Activated CD4-positive, alpha-beta memory T cell treated with anti-CD3 and anti-CD28 coated beads for 36 hours (primary cell): ENCODE measurements around the gene KIF14. TPM values are rescaled to one million over a fixed set of nuclear protein-coding genes. Genes with fewer than 3 reads are reported as not detected.
"Not testable (repeated sequence)": the region's sequence is repeated elsewhere in the genome, so short reads cannot be mapped to it uniquely, and the experiment has no call there.

ENCODE experiments used
- CTCF ChIA-PET: fragments of 350-600 bp; sonication (Branson Sonifier 250); formaldehyde crosslinking; loops from one replicate; lab custom pipeline; 2021; ENCODE audit warnings: antibody characterized with exemption, inconsistent platforms; lab: Charles Lee
- POLR2A ChIA-PET: fragments of 350-600 bp; sonication (Branson Sonifier 250); formaldehyde crosslinking; loops from one replicate; lab custom pipeline; 2021; ENCODE audit warnings: antibody characterized with exemption; lab: Charles Lee
- DNase-seq: peaks from one replicate; pipeline ENCODE4 v3.0.0-alpha.2; 2020
- H3K27ac Mint-ChIP-seq: one replicate; pipeline ENCODE4 v1.8.0; 2021; ENCODE audit warnings: mixed read lengths
- H3K27me3 Mint-ChIP-seq: one replicate; pipeline ENCODE4 v1.8.0; 2021; ENCODE audit warnings: mixed read lengths
- H3K36me3 Mint-ChIP-seq: one replicate; pipeline ENCODE4 v1.8.0; 2021; ENCODE audit warnings: mixed read lengths
- H3K4me1 Mint-ChIP-seq: one replicate; pipeline ENCODE4 v1.8.0; 2021; ENCODE audit warnings: low read depth, mixed read lengths
- H3K4me3 Mint-ChIP-seq: one replicate; pipeline ENCODE4 v1.8.0; 2021; ENCODE audit warnings: mild to moderate bottlenecking, mixed read lengths
- H3K9me3 Mint-ChIP-seq: one replicate; pipeline ENCODE4 v1.8.0; 2021; ENCODE audit warnings: mixed read lengths
- intact Hi-C: fragments of 100-400 bp; cut with micrococcal nuclease; formaldehyde crosslinking; loops from one replicate; pipeline ENCODE4 v1.15.1; 2023
- total RNA-seq, 2 experiments: library from RNA; stranded (reverse); gene quantifications; one replicate each; pipeline ENCODE4 v1.2.3, GENCODE V29; 2021

Gene KIF14
- total RNA-seq, 2 experiments from 2014 or later, result 15.7 to 17.1 TPM

DNA sequence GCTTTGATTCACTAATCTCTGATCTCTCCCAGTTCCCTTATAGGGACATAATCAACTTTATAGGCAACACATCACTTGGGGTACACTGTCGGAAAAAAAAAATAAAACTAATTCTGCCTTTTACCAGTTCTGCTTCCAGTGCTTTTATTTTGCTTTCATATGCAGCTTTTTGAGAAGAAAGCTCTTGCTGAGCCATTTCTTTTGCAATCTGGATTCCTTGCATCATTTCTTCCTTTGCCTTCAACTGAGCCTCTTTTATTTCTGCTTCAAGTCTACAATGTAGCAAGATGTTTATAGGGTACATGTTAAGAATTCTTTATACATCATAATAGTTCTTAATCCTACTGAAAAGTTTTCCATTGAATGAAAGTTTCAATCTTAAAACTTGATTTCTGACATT is 30.6 kb downstream of the KIF14 start:
- intact Hi-C loops, result no loop called here
- Mint-ChIP-seq H3K9me3 (no peaks in the 10 kb centered on the region), H3K36me3 (no peaks in the 10 kb centered on the region), H3K27me3 (no peaks in the 10 kb centered on the region), H3K27ac (no peak overlapping the region), H3K4me1 (no peaks in the 10 kb centered on the region), H3K4me3 (no peak overlapping the region)
- POLR2A ChIA-PET, result no interaction called here
- DNase-seq, result no peak
- CTCF ChIA-PET, result no interaction called here

GRCh38 chr1:200588698-200589097 is 31.9 kb downstream of the KIF14 start:
- H3K36me3 Mint-ChIP-seq, result peaks cover 9% of the 10 kb centered on the region
- CTCF ChIA-PET, result no interaction called here
- POLR2A ChIA-PET, result no interaction called here

GRCh38 chr1:200564319-200564718 is 56.2 kb downstream of the KIF14 start:
- no peak overlapping the region for H3K4me3 Mint-ChIP-seq
- intact Hi-C loops, result no loop called here
- DNase-seq, result no peak
- H3K36me3 Mint-ChIP-seq, result peaks cover 4% of the 10 kb centered on the region
- no peak overlapping the region for H3K27ac Mint-ChIP-seq
- ChIA-PET CTCF (no interaction called here), POLR2A (no interaction called here)
- H3K4me1 Mint-ChIP-seq, result peaks cover 8% of the 10 kb centered on the region
- H3K9me3 Mint-ChIP-seq, result no peaks in the 10 kb centered on the region
- H3K27me3 Mint-ChIP-seq, result no peaks in the 10 kb centered on the region

More at GRCh38 chr1:200588698-200589097, 31.9 kb downstream of the KIF14 start:
- Mint-ChIP-seq H3K4me1 (no peaks in the 10 kb centered on the region), H3K9me3 (peaks cover 3% of the 10 kb centered on the region), H3K4me3 (no peak overlapping the region), H3K27me3 (no peaks in the 10 kb centered on the region), H3K27ac (no peak overlapping the region)
- DNase-seq, result no peak
- intact Hi-C loops, result no loop called here

DNA sequence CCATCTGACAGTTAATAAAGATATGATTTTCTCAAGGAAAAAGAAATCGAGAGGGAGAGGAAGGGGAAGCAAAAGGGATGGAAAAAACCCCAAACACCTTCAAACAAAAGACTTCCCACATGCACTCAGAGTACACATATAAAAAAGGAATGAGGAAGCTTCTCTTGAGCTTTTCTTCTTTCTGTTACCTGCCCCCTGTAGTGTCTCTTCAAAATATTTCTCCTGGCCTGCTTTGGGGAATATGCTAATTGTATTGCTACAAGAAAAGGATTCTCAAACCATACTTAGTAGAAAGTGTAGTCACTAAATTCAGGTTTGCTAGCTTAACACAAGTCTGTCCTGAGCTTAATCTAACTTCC is 58.7 kb downstream of the KIF14 start:
- peaks cover 8% of the 10 kb centered on the region for H3K4me1 Mint-ChIP-seq
- no peak overlapping the region for H3K4me3 Mint-ChIP-seq

DNA sequence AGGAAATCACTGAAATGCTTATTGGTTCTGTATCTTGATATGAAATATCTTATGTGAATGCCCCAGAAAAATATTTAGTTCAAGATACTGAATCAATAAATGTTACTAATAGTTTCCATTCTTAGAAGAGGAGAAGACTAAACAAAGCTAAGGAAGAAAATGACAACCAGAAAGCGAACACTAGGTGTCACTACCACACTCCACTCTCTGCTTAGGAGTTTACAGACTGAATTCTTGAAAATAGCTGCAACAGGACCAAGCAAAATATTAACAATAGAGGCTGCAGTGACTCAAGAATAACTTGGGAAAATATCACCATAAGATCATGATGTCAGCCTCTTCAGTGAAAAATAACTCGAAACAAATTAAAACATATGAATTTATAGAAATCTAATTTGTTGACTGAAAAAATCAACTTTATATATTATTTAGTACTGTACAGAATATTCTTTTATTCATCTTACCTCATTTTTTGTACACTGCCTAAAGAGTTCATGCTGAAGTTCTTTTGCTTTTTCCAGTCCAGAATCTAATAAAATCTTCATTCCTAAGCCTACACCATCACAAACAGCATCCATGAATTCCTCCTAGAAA is 61.6 kb downstream of the KIF14 start:
- H3K4me3 Mint-ChIP-seq, result no peak overlapping the region
- peaks cover 1% of the 10 kb centered on the region for H3K36me3 Mint-ChIP-seq
- H3K27me3 Mint-ChIP-seq, result no peaks in the 10 kb centered on the region
- ChIA-PET CTCF (interaction anchor here (0.6 to 5.1 kb wide), 25 partner anchors 9 to 478 kb away, joined by 3 to 39 read pairs (median 4); partner anchors contain the start of gene DDX59), POLR2A (no interaction called here)
- H3K4me1 Mint-ChIP-seq, result peaks cover 8% of the 10 kb centered on the region
- no peak overlapping the region for H3K27ac Mint-ChIP-seq
- DNase-seq, result no peak
- no peaks in the 10 kb centered on the region for H3K9me3 Mint-ChIP-seq
- intact Hi-C loops, result loop anchor here (1.0 to 2.0 kb wide), 3 partner anchors 34 to 244 kb away; partner anchors contain the start of gene KIF14

More for the DNA sequence above, 58.7 kb downstream of the KIF14 start:
- H3K9me3 Mint-ChIP-seq, result no peaks in the 10 kb centered on the region
- H3K27ac Mint-ChIP-seq, result no peak overlapping the region
- POLR2A ChIA-PET, result interaction anchor here (1.1 kb wide), 1 partner anchor 258 kb away, joined by 3 read pairs; no protein-coding TSS in a partner anchor
- H3K36me3 Mint-ChIP-seq, result peaks cover 3% of the 10 kb centered on the region
- no peaks in the 10 kb centered on the region for H3K27me3 Mint-ChIP-seq
- intact Hi-C loops, result no loop called here
- no peak for DNase-seq
- CTCF ChIA-PET, result interaction anchor here (5.1 kb wide), 1 partner anchor 240 kb away, joined by 39 read pairs; no protein-coding TSS in a partner anchor

DNA sequence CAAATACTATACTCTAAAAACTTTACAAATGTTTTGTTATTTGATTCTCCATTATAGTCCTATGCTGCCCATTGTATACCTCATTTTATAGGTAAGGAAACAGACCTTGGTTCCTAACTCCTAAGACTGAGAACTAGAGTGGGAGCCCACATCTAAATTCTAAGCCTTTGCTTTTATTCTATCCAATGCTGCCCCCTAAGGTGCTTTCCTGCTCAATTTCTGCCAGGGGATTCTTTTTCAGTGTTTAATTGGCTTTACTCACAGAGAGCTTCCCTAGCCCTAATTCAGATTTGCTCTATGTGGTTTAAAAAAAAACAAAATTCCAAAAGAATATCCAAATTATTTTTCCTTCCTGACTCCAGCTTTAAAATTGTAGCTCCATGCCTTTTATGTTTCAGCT is 64.5 kb downstream of the KIF14 start:
- CTCF ChIA-PET, result interaction anchor here (0.6 to 1.6 kb wide), 2 partner anchors 69 to 247 kb away, joined by 3 to 4 read pairs; no protein-coding TSS in a partner anchor
- H3K36me3 Mint-ChIP-seq, result peaks cover 1% of the 10 kb centered on the region

GRCh38 chr1:200552737-200553136 is 67.8 kb downstream of the KIF14 start:
- DNase-seq, H3K27me3 Mint-ChIP-seq, intact Hi-C loops, H3K4me1 Mint-ChIP-seq, H3K9me3 Mint-ChIP-seq, H3K27ac Mint-ChIP-seq, H3K36me3 Mint-ChIP-seq, POLR2A ChIA-PET, H3K4me3 Mint-ChIP-seq: not testable (repeated sequence)
- CTCF ChIA-PET, result interaction anchor here (1.5 kb wide), 1 partner anchor 23 kb away, joined by 3 read pairs; no protein-coding TSS in a partner anchor

More for the DNA sequence above, 64.5 kb downstream of the KIF14 start:
- intact Hi-C loops, result no loop called here
- Mint-ChIP-seq H3K9me3 (no peaks in the 10 kb centered on the region), H3K27ac (no peak overlapping the region), H3K4me1 (no peaks in the 10 kb centered on the region), H3K27me3 (no peaks in the 10 kb centered on the region), H3K4me3 (no peak overlapping the region)
- no peak for DNase-seq
- POLR2A ChIA-PET, result no interaction called here

DNA sequence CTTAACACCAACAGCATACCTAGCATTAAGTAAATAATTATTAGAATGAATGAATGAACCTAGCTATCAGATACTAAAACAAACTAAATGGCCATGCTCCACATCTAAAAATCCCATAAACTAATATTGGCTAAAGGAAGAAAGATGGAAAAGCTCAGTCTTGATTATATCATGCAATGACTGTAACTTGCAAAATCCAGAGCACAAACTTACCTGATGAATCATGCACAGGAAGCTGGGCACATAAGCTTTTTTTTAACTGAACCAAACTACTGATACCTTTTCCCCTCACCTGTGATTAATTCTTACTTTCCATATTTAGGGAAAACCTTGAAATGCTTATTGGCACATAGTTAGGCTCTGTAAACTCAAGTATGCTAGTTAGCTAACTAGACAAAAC is 70.2 kb downstream of the KIF14 start:
- ChIA-PET POLR2A (no interaction called here), CTCF (interaction anchor here (0.7 to 1.7 kb wide), 3 partner anchors 8 to 21 kb away, joined by 3 to 4 read pairs (median 4); no protein-coding TSS in a partner anchor)
- Mint-ChIP-seq H3K4me3 (no peak overlapping the region), H3K27ac (no peak overlapping the region), H3K27me3 (no peaks in the 10 kb centered on the region), H3K36me3 (no peaks in the 10 kb centered on the region), H3K4me1 (peaks cover 17% of the 10 kb centered on the region), H3K9me3 (no peaks in the 10 kb centered on the region)
- no peak for DNase-seq
- intact Hi-C loops, result no loop called here

DNA sequence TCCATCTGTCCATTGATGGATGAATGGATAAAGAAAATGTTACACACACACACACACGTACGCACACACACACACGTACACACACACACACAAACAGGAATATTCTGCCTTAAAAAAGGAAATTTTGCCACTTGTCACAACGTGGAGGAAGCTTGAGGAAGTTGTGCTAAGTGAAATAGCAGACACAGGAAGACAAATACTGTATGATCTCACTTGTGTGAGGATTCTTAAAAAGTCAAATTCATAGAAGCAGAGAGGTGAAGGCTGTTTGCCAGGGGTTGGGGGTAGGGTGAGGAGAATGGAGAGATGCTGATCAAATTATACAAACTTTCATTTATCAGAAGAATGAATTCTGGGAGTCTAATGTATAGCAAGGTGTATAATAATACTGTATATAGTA is 73.2 kb downstream of the KIF14 start:
- H3K27ac Mint-ChIP-seq, result no peak overlapping the region
- H3K4me1 Mint-ChIP-seq, result peaks cover 17% of the 10 kb centered on the region
- H3K36me3 Mint-ChIP-seq, result no peaks in the 10 kb centered on the region
- H3K27me3 Mint-ChIP-seq, result no peaks in the 10 kb centered on the region
- CTCF ChIA-PET, result no interaction called here
- no peak overlapping the region for H3K4me3 Mint-ChIP-seq
- intact Hi-C loops, result no loop called here
- POLR2A ChIA-PET, result no interaction called here
- DNase-seq, result no peak
- H3K9me3 Mint-ChIP-seq, result no peaks in the 10 kb centered on the region

- H3K27ac Mint-ChIP-seq, result no peak overlapping the region
- H3K4me3 Mint-ChIP-seq, result no peak overlapping the region
- DNase-seq, result no peak
- peaks cover 17% of the 10 kb centered on the region for H3K4me1 Mint-ChIP-seq
- CTCF ChIA-PET, result no interaction called here
- H3K27me3 Mint-ChIP-seq, result no peaks in the 10 kb centered on the region
- POLR2A ChIA-PET, result no interaction called here
- no peaks in the 10 kb centered on the region for H3K36me3 Mint-ChIP-seq
- intact Hi-C loops, result no loop called here
- H3K9me3 Mint-ChIP-seq, result no peaks in the 10 kb centered on the region
Measured at GRCh38 chr1:200546577-200546976, 74.0 kb downstream of the KIF14 start.

DNA sequence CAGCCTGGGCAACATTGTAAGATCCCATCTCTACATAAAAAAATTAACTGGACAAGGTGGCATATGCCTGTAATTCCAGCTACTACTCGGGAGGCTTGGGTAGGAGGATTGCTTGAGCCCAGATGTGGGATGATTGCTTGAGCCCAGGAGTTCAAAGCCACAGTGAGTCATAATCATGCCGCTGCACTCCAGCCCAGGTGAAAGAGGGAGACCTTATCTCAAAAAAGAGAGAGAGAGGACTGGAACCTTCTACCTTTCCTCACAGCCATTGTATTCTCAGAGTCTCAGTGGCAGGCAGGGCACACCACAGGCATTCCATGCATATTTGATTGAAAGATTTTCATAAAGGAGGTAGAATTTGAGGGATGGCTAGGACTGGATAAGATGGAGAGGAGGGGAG is 78.4 kb downstream of the KIF14 start:
- no peak overlapping the region for H3K4me3 Mint-ChIP-seq
- no peaks in the 10 kb centered on the region for H3K36me3 Mint-ChIP-seq
- intact Hi-C loops, result no loop called here
- no peak for DNase-seq
- ChIA-PET CTCF (no interaction called here), POLR2A (no interaction called here)
- H3K4me1 Mint-ChIP-seq, result peaks cover 7% of the 10 kb centered on the region
- no peaks in the 10 kb centered on the region for H3K27me3 Mint-ChIP-seq
- no peak overlapping the region for H3K27ac Mint-ChIP-seq
- no peaks in the 10 kb centered on the region for H3K9me3 Mint-ChIP-seq

- ChIA-PET POLR2A (no interaction called here), CTCF (no interaction called here)
- Mint-ChIP-seq H3K9me3 (no peaks in the 10 kb centered on the region), H3K27me3 (no peaks in the 10 kb centered on the region), H3K36me3 (no peaks in the 10 kb centered on the region), H3K4me1 (no peaks in the 10 kb centered on the region), H3K4me3 (no peak overlapping the region), H3K27ac (no peak overlapping the region)
- intact Hi-C loops, result no loop called here
- DNase-seq, result no peak
Measured at GRCh38 chr1:200540281-200540680, 80.3 kb downstream of the KIF14 start.

- Mint-ChIP-seq H3K36me3 (no peaks in the 10 kb centered on the region), H3K27me3 (no peaks in the 10 kb centered on the region), H3K4me1 (no peaks in the 10 kb centered on the region), H3K4me3 (no peak overlapping the region), H3K27ac (no peak overlapping the region), H3K9me3 (no peaks in the 10 kb centered on the region)
- POLR2A ChIA-PET, result no interaction called here
- intact Hi-C loops, result no loop called here
- DNase-seq, result no peak
- CTCF ChIA-PET, result no interaction called here
Measured at GRCh38 chr1:200538179-200538578, 82.4 kb downstream of the KIF14 start.
